Measurements from ENCODE around the gene GLIPR1L1.
A peak's percentile ranks its signal among the peaks of the same experiment; 100 is the strongest.
"Not testable (repeated sequence)": the region's sequence is repeated elsewhere in the genome, so short reads cannot be mapped to it uniquely, and the experiment has no call there.

Gene GLIPR1L1, protein sequence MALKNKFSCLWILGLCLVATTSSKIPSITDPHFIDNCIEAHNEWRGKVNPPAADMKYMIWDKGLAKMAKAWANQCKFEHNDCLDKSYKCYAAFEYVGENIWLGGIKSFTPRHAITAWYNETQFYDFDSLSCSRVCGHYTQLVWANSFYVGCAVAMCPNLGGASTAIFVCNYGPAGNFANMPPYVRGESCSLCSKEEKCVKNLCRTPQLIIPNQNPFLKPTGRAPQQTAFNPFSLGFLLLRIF

GRCh38 chr12:75334384-75335030, at the start of gene GLIPR1L1:
TSS of gene GLIPR1L1 (plus strand) at chr12:75334670. CDS start at chr12:75334729, 59 bp downstream.
- peak; percentile 81 to 85 for DNase-seq (ENCODE audit: low read depth in 2 of 2)

DNA sequence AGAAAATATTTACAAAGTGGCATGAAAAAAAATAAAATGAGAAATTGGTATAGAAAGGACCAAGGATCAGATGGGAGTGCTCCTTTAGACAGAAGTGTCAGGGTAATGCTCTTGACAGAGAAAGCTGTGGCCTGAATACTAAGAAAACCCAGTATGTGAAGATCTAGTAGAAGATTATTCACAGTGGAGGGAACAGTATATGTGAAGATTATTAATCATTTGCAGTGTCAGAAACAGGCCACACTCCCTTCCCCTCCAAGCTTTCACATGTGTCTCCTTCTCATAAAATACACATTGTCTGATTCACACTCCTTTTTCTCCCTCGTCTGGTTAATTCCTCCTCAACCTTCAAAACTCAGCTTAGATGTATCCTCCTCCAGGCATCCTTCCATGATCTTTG, 45.6 kb upstream of the GLIPR1L1 start:
- no peak for DNase-seq (ENCODE audit: low read depth in 2 of 2)

- DNase-seq (ENCODE audit: low read depth in 2 of 2) = no peak
These were observed 44.7 kb upstream of the GLIPR1L1 start for GRCh38 chr12:75289753-75290152.

DNA sequence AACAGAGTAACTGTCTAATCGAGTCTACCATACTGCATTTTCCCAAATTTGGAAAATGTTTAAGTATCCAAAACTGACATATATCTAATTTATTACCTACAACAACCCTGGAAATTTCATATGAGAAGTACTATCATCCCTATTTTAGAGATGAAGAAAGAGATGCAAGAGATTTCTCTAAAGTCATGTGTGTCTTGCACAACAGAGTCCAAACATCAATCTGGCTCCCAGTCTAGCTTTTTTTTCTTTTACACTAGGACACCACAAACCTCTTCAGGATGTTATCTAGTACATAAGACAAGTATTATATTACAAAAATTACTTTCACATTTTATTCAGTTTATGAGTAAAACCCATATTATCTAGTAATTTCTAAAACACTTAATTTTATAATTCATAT, 43.5 kb upstream of the GLIPR1L1 start:
- no peak for DNase-seq (ENCODE audit: low read depth in 2 of 2)

DNA sequence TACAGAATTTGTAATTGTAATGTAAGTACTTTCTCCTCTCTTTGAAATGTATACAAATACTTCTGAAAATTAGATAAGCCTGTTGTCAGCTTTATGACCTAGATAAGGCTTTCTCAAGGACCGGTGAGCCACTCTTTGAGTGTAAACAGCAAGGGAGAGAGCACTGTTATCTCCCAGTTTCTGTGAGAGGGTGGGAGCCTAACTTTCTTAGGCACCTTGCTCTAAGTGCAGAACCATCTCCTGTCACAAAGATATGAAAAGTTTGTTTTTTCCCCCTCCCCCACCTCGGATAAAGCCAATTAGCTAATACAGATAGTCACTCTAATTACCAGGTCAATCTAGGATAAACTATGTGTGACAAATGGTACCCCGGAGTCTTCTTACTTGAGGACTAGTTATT, 40.1 kb upstream of the GLIPR1L1 start:
- DNase-seq (ENCODE audit: low read depth in 2 of 2) = no peak

- DNase-seq (ENCODE audit: low read depth in 2 of 2) = no peak
These were observed 39.7 kb upstream of the GLIPR1L1 start for GRCh38 chr12:75294797-75295196.

DNA sequence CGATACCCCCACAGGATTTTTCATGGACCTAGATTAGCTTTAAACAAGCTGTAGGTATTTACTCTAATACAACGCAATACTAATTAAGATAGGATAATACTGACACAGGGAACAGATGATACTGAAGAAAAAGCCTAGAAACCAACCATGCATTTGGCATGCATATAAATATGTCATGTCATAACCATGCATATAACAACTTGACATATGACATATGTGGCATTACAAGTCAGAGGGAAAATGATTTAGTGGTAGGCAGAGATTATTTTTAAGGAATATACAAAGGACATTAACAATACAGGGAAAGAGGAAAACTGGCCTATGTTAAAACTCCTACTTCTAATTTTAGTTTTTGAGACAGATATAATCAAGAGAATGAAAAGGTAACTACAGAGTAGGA, 32.2 kb upstream of the GLIPR1L1 start:
- no peak for DNase-seq (ENCODE audit: low read depth in 2 of 2)

GRCh38 chr12:75302781-75303180, 31.7 kb upstream of the GLIPR1L1 start:
- no peak for DNase-seq (ENCODE audit: low read depth in 2 of 2)

DNA sequence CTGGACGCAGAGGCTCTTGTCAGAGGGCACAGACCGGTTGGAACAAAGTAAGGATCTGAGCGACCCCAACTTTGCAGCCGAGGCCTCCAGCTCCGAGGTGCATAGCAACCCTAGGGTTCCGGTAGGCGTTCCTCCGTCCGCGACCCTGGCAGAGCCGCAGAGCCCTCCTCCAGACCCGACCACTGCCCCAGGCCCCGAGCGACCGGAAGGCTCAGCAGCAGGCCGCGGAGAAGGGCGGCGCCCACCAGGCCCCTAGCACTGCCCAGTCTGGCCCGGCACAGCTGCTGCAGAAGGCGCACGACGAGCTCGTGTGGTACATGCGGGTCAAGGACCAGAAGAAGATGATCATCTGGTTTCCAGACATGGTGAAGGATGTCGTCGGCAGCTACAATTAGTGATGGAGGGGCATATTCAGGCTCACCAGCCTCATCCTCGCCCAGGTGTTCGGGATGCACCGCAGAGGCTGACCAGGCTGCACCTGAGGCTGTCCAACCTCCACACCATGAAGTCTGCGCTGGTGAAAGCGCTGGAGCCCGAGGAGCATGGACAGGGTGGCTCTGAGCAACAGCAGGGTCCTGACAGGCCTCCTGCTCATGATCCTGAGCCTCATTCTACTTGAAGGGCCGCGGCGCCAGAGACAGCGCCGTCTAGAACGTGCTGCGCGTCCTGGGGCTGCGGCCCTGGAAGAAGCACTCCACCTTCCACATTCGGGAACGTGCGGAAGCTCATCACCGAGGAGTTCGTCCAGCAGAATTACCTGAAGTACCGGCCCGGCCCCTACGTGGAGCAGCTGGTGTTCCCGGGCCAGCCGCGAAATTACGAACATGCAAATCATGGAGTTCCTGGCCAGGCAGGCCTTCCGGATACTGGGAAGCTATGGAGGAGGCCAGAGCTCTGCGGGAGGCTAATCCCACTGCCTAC, 28.8 kb upstream of the GLIPR1L1 start:
- DNase-seq (ENCODE audit: low read depth in 2 of 2) = no peak

GRCh38 chr12:75308279-75308678, 26.2 kb upstream of the GLIPR1L1 start:
- DNase-seq (ENCODE audit: low read depth in 2 of 2) = no peak

DNA sequence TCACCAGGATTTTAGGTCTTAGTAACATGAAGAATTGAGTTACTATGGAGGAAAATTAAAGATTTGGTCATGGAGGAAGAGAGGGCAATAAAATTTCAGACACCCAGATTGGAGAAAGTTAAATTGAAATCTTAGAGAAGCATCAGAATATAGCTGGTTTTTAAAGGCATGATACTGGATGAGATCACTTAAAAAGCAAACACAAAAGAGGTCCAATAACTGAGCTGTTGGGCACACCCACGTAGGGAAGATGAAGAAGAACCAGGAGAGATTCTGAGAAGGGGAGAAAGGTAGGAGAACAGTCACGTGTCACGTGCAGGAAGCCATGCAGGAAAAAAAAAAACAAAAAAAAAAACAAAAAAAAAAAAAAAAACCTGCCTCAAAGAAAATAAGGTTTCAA, 23.1 kb upstream of the GLIPR1L1 start:
- no peak for DNase-seq (ENCODE audit: low read depth in 2 of 2)

DNA sequence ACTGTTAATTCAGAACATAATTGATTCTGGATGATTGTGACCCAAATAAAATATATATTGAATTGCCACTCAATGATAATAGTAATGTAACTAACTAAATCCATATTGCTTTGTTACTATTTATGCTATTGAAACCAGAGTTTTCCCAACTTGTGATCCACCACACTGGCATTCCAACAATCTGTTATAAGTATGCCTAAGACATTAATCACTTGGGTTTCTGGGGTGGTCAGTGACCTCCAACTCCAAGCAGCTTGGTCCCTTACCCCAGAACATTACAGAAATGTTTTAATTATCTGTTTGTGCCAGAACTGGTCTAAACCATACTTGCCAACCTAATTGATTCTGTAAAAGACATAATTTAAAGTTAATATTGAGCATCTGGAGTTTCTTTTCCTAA, 19.0 kb upstream of the GLIPR1L1 start:
- peak; percentile 29 to 34 for DNase-seq (ENCODE audit: low read depth in 2 of 2)

GRCh38 chr12:75317784-75318183, 16.7 kb upstream of the GLIPR1L1 start:
- no peak for DNase-seq (ENCODE audit: low read depth in 2 of 2)

DNA sequence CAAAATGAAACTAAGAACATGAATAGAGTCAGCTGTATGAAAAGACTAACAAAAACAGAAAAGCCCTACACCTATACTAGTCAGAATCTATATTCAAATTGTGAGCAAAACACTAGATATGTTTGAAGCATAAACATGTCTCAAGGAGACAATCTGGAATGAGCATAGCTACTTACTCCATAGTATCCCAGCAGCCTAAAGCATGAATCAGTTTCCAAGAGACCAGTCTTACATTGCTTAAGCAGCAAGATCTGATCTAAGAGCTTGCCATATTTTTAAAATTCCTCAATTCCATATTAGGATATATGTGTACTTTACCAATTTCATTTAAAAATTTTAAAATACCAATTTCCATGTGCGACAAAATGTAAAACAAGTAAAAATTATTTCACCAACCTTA, 12.0 kb upstream of the GLIPR1L1 start:
- peak; percentile 11 to 17 for DNase-seq (ENCODE audit: low read depth in 2 of 2)

GRCh38 chr12:75323663-75324062, 10.8 kb upstream of the GLIPR1L1 start:
- no peak for DNase-seq (ENCODE audit: low read depth in 2 of 2)

DNA sequence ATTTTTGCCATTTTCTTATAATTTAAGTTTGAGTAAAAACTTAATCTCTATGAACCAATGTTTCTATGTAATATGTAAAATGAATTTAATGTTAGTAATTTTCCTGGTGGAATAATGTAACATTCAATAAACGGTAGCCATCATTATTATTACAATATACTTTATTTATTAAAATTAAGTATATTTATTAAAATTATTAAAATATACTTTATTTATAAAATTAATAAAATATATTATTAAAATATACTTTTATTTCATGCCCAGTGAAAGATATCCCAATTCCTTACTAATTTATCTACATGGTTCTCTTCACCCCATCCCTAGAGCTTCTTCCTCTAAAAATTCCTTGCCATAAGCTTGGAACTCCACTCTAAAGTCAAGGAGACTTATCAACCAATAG, 6.8 kb upstream of the GLIPR1L1 start:
- DNase-seq (ENCODE audit: low read depth in 2 of 2) = no peak

GRCh38 chr12:75329918-75330826, 4.3 kb upstream of the GLIPR1L1 start, which contains the start of gene CAPS2:
TSS of gene CAPS2 (minus strand) at chr12:75330324. CDS start at chr12:75326498, 3,826 bp downstream.
- DNase-seq (ENCODE audit: low read depth in 2 of 2) = peak; percentile 59 to 70

DNA sequence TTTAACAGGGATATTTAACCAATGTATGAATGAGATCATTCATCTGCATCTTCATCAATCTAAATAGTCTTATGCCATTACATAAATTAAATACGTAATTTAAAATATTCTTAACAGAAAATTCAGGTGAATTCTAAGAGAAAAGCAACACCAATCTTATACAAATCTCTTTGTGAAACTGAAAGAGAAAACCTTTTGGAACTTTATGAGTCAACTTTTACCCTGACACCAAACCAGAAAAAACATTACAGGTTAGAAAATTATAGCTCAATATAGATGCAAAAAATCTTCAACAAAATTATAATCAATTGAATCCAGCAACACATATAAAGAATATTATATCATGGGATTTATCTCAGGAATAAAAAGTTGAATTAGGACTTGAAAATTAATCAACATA, 3.4 kb downstream of the GLIPR1L1 start:
- DNase-seq (ENCODE audit: low read depth in 2 of 2) = no peak

GRCh38 chr12:75341873-75342272, 7.4 kb downstream of the GLIPR1L1 start:
- DNase-seq (ENCODE audit: low read depth in 2 of 2) = no peak

GRCh38 chr12:75345531-75345930, 11.1 kb downstream of the GLIPR1L1 start:
- DNase-seq (ENCODE audit: low read depth in 2 of 2) = no peak

GRCh38 chr12:75346215-75346614, 11.7 kb downstream of the GLIPR1L1 start:
- not testable (repeated sequence) for DNase-seq (ENCODE audit: low read depth in 2 of 2)

Data from fibroblast of skin of left quadriceps (primary cell).